HCT116 (cell line): ENCODE measurements around the gene IRGM. TPM values are rescaled to one million over a fixed set of nuclear protein-coding genes. Genes with fewer than 3 reads are reported as not detected.
A peak's percentile ranks its signal among the peaks of the same experiment; 100 is the strongest.
"Not testable (repeated sequence)": the region's sequence is repeated elsewhere in the genome, so short reads cannot be mapped to it uniquely, and the experiment has no call there.

Experiments
- ATAC-seq: fragments of 200-7000 bp; cut with Tn5 transposase; 2 replicates; pipeline ENCODE4 v1.9.1; 2020; ENCODE audit warnings: mild to moderate bottlenecking, moderate library complexity
- Bru-seq: library from RNA; stranded (reverse); fragments of 400-500 nt; gene quantifications from one replicate; lab custom pipeline; 2021; lab: Mats Ljungman, UMichigan
- BruChase-seq, 2 experiments: library from RNA; stranded (reverse); fragments of 400-500 nt; gene quantifications; one replicate each; lab custom pipeline; 2021; lab: Mats Ljungman, UMichigan
- BruUV-seq: library from RNA; stranded (reverse); fragments of 400-500 nt; replicated peaks from 2 replicates; lab custom pipeline; 2021; lab: Mats Ljungman, UMichigan
- CTCF ChIA-PET: fragments of 300-600 bp; sonication (Branson Sonifier 250); formaldehyde crosslinking; loops from one replicate; lab custom pipeline; 2021; ENCODE audit warnings: antibody characterized with exemption; lab: Charles Lee
- POLR2A ChIA-PET: fragments of 300-600, 350-600 bp; sonication (Branson Sonifier 250); formaldehyde crosslinking; loops from one replicate; lab custom pipeline; 2021; ENCODE audit warnings: antibody characterized with exemption; lab: Charles Lee
- RAD21 ChIA-PET, 2 experiments: fragments of 300-600 bp; sonication (Branson Sonifier 250); formaldehyde crosslinking; loops; one replicate each; lab custom pipeline; 2023; ENCODE audit warnings: low total read pairs in 2 of 2; ENCODE audit not compliant: uncharacterized antibody in 2 of 2, unreplicated experiment in 2 of 2, low non-redundant PET in 1 of 2; lab: Charles Lee
- DNase-seq: peaks from one replicate; pipeline ENCODE4 v3.0.0-alpha.2; 2010; ENCODE audit warnings: low read depth, low spot score
- H2AFZ ChIP-seq: fragments of 200-600 bp; shearing (Covaris generic), sonication (generic); 2 replicates; pipeline ENCODE4 v1.6.1; 2017; ENCODE audit warnings: low read depth, mixed run types, mixed read lengths, antibody characterized with exemption, low read length; ENCODE audit not compliant: poor library complexity, severe bottlenecking
- H3K27ac ChIP-seq: 2 replicates; pipeline ENCODE4 v1.5.1; 2012; ENCODE audit warnings: low read depth, low read length
- H3K27me3 ChIP-seq: fragments of 200-600 bp; sonication (generic); 2 replicates; pipeline ENCODE4 v1.6.1; 2016; ENCODE audit warnings: mixed run types, low read length, mixed read lengths; ENCODE audit not compliant: insufficient read depth
- H3K36me3 ChIP-seq, 2 experiments: fragments of 200-500 bp in 1 of 2; fragments of 200-600 bp in 1 of 2; sonication (Bioruptor generic) in 1 of 2; sonication (generic) in 1 of 2; 2 replicates each; pipeline versions ENCODE4 v1.5.1 to v1.6.1; 2014 to 2016; ENCODE audit warnings: low read length in 2 of 2, inconsistent platforms in 1 of 2, mixed read lengths in 1 of 2, mixed run types in 1 of 2; ENCODE audit not compliant: insufficient read depth in 2 of 2, control insufficient read depth in 1 of 2
- H3K4me1 ChIP-seq, 2 experiments: fragments of 200-600 bp in 1 of 2; sonication (generic) in 1 of 2; 2 replicates each; pipeline versions ENCODE4 v1.5.1 to v1.6.1; 2012 to 2017; ENCODE audit warnings: low read length in 2 of 2, inconsistent platforms in 1 of 2, mild to moderate bottlenecking in 1 of 2, mixed read lengths in 1 of 2, mixed run types in 1 of 2, moderate library complexity in 1 of 2; ENCODE audit not compliant: insufficient read depth in 2 of 2, control insufficient read depth in 1 of 2
- H3K4me2 ChIP-seq: fragments of 200-600 bp; sonication (generic); 2 replicates; pipeline ENCODE4 v1.6.1; 2017; ENCODE audit warnings: mixed run types, low read length, mixed read lengths
- H3K4me3 ChIP-seq, 2 experiments: fragments of 200-600 bp in 1 of 2; sonication (generic) in 1 of 2; replicated peaks in 1 of 2; 2 replicates each; pipeline ENCODE4 v1.5.1; 2011 to 2016; ENCODE audit warnings: low read length in 2 of 2, control low read depth in 1 of 2, low read depth in 1 of 2, mild to moderate bottlenecking in 1 of 2, mixed read lengths in 1 of 2, mixed run types in 1 of 2
- H3K79me2 ChIP-seq: fragments of 200-600 bp; sonication (generic); 2 replicates; pipeline ENCODE4 v1.6.1; 2017; ENCODE audit warnings: mild to moderate bottlenecking, mixed run types, low read length, moderate library complexity, mixed read lengths; ENCODE audit not compliant: insufficient read depth
- H3K9ac ChIP-seq: fragments of 200-600 bp; sonication (generic); 2 replicates; pipeline ENCODE4 v1.6.1; 2016; ENCODE audit warnings: low read length, mixed read lengths
- H3K9me2 ChIP-seq: fragments of 200-600 bp; sonication (generic), shearing (Covaris generic); 2 replicates; pipeline ENCODE4 v1.6.1; 2017; ENCODE audit warnings: mixed run types, mild to moderate bottlenecking, moderate library complexity; ENCODE audit not compliant: insufficient read depth
- H3K9me3 ChIP-seq, 2 experiments: fragments of 200-500 bp in 1 of 2; fragments of 200-600 bp in 1 of 2; sonication (Bioruptor generic) in 1 of 2; sonication (generic) in 1 of 2; 2 replicates each; pipeline ENCODE4 v1.6.1; 2014 to 2017; ENCODE audit warnings: low read length in 2 of 2, mixed read lengths in 2 of 2, inconsistent platforms in 1 of 2, low read depth in 1 of 2, mild to moderate bottlenecking in 1 of 2, mixed run types in 1 of 2, moderate library complexity in 1 of 2; ENCODE audit not compliant: control insufficient read depth in 1 of 2, insufficient read depth in 1 of 2
- H4K20me1 ChIP-seq: fragments of 200-600 bp; sonication (generic), shearing (Covaris generic); 2 replicates; pipeline ENCODE4 v1.6.1; 2017; ENCODE audit warnings: mixed run types, mild to moderate bottlenecking, moderate library complexity; ENCODE audit not compliant: insufficient read depth
- CEBPB ChIP-seq: IDR thresholded peaks from 2 replicates; pipeline ENCODE4 v1.6.1; 2012; ENCODE audit warnings: low read depth
- EZH2phosphoT487 ChIP-seq: fragments of 200-600 bp; IDR thresholded peaks from 2 replicates; pipeline ENCODE4 v1.6.1; 2018; ENCODE audit warnings: antibody characterized with exemption, borderline replicate concordance
- SRF ChIP-seq: IDR thresholded peaks from 2 replicates; pipeline ENCODE4 v1.6.1; 2012; ENCODE audit warnings: low read depth
- YY1 ChIP-seq: IDR thresholded peaks from 2 replicates; pipeline ENCODE4 v1.6.1; 2011; ENCODE audit warnings: low read length, low read depth, moderate library complexity, mild to moderate bottlenecking; ENCODE audit not compliant: insufficient replicate concordance; ENCODE audit errors: extremely low read depth
- ZBTB33 ChIP-seq: IDR thresholded peaks from 2 replicates; pipeline ENCODE4 v1.6.1; 2011; ENCODE audit warnings: mild to moderate bottlenecking, low read length, moderate library complexity; ENCODE audit not compliant: insufficient replicate concordance; ENCODE audit errors: extremely low read depth
- intact Hi-C: fragments of 100-400 bp; cut with micrococcal nuclease; formaldehyde crosslinking; loops from 2 replicates; pipeline ENCODE4 v1.10.0; 2022
- long read RNA-seq: library from polyadenylated mRNA; unstranded; transcript quantifications from one replicate; pipeline ENCODE4 v2.0.0, GENCODE V29; 2021; ENCODE audit not compliant: unreplicated experiment
- polyA plus RNA-seq: library from polyadenylated mRNA; unstranded; fragments of >200 nt; gene quantifications from 2 replicates; pipeline ENCODE4 v1.2.1, GENCODE V29; 2012; ENCODE audit warnings: missing spikeins
- total RNA-seq: library from RNA; stranded (reverse); gene quantifications from one replicate; pipeline ENCODE4 v1.2.1, GENCODE V29; 2021; ENCODE audit not compliant: unreplicated experiment
- TF ChIP-seq, protein P1 (sequence below): IDR thresholded peaks from 2 replicates; pipeline ENCODE4 v1.6.1; 2012; ENCODE audit warnings: low read depth

The IRGM gene, protein sequence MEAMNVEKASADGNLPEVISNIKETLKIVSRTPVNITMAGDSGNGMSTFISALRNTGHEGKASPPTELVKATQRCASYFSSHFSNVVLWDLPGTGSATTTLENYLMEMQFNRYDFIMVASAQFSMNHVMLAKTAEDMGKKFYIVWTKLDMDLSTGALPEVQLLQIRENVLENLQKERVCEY
- not detected for total RNA-seq
- polyA plus RNA-seq, result 0.14 and 0.33 TPM in 2 replicates
- Bru-seq, nascent RNA, result percentile 26 among the genes with signal in this experiment
- percentile 14 among the genes with signal in this experiment for BruChase-seq, experiment 1, labeled RNA remaining after a 6-hour chase
- BruChase-seq, experiment 2, labeled RNA remaining after a 2-hour chase, result percentile 27 among the genes with signal in this experiment
- long read RNA-seq, result 0 reads

DNA sequence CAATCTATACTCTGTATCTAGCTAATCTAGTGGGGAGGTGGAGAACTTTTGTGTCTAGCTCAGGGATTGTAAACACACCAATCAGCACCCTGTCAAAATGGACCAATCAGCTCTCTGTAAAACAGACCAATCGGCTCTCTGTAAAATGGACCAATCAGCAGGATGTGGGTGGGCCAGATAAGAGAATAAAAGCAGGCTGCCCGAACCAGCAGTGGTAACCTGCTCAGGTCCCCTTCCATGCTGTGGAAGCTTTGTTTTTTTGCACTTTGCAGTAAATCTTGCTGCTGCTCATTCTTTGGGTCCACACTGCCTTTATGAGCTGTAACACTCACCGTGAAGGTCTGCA lies at the start of gene IRGM:
Gene IRGM (plus strand): TSS at position 214 of the 346 bp plus-strand sequence. CDS start 1,603 bp downstream, outside the sequence.
- H2AFZ ChIP-seq, result peak within 1 kb of the TSS; percentile 84
- POLR2A ChIA-PET, H3K4me3 ChIP-seq: not testable (repeated sequence)

DNA sequence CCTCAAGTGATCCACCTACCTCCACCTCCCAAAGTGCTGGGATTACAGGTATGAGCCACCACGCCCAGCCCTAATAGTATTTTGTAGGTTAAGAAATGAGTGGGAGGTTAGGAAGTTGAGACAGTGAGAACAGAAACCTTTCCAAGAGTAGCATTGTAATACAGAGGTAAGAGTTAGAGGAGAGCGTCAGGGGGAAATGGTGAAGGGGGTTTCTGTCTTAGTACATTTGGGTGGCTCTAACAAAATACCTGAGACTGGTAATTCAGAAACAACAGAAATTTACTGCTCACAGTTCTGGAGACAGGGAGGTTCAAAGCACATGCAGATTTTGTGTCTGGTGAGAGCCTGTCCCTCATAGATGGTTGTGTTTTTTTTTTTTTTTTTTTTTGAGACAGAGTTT lies 48.9 kb upstream of the IRGM start:
- H3K27ac ChIP-seq, result no peak overlapping the region
- TF ChIP-seq ZBTB33 (no peak), CEBPB (no peak), SRF (no peak), YY1 (no peak), EZH2phosphoT487 (no peak)
- TF ChIP-seq, protein P1, sequence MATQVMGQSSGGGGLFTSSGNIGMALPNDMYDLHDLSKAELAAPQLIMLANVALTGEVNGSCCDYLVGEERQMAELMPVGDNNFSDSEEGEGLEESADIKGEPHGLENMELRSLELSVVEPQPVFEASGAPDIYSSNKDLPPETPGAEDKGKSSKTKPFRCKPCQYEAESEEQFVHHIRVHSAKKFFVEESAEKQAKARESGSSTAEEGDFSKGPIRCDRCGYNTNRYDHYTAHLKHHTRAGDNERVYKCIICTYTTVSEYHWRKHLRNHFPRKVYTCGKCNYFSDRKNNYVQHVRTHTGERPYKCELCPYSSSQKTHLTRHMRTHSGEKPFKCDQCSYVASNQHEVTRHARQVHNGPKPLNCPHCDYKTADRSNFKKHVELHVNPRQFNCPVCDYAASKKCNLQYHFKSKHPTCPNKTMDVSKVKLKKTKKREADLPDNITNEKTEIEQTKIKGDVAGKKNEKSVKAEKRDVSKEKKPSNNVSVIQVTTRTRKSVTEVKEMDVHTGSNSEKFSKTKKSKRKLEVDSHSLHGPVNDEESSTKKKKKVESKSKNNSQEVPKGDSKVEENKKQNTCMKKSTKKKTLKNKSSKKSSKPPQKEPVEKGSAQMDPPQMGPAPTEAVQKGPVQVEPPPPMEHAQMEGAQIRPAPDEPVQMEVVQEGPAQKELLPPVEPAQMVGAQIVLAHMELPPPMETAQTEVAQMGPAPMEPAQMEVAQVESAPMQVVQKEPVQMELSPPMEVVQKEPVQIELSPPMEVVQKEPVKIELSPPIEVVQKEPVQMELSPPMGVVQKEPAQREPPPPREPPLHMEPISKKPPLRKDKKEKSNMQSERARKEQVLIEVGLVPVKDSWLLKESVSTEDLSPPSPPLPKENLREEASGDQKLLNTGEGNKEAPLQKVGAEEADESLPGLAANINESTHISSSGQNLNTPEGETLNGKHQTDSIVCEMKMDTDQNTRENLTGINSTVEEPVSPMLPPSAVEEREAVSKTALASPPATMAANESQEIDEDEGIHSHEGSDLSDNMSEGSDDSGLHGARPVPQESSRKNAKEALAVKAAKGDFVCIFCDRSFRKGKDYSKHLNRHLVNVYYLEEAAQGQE, result no peak
- TF ChIP-seq, all 23 proteins: peak for 0
- no peak for DNase-seq
- H3K4me3 ChIP-seq, result no peak overlapping the region
- no peaks in the 10 kb centered on the region for H3K9me3 ChIP-seq
- H3K79me2 ChIP-seq, result peaks cover 6% of the 10 kb centered on the region; the same call in 1 of the 2 replicates
- ChIA-PET CTCF (no interaction called here), RAD21 (no interaction called here), POLR2A (no interaction called here)
- H4K20me1 ChIP-seq, result no peaks in the 10 kb centered on the region
- no peaks in the 10 kb centered on the region for H3K27me3 ChIP-seq
- no peaks in the 10 kb centered on the region for H3K9me2 ChIP-seq
- H3K4me2 ChIP-seq, result no peak overlapping the region
- no TSS peak for BruUV-seq
- H3K36me3 ChIP-seq, result peaks cover 0 to 11% of the 10 kb centered on the region in 2 experiments; a peak in 1 of 4 replicates
- peaks cover 0 to 14% of the 10 kb centered on the region in 2 experiments; a peak in 2 of 4 replicates for H3K4me1 ChIP-seq
- no peak for ATAC-seq
- H2AFZ ChIP-seq, result no peak overlapping the region
- no peak overlapping the region for H3K9ac ChIP-seq
- intact Hi-C loops, result no loop called here

More for the DNA sequence above, at the start of gene IRGM:
- intact Hi-C loops, result loop anchor here (2.0 to 5.0 kb wide), 2 partner anchors 145 to 189 kb away; partner anchors contain the start of gene RBM22
- not testable (repeated sequence) for H3K9me3 ChIP-seq, H3K9ac ChIP-seq, ATAC-seq, H3K27me3 ChIP-seq, H3K36me3 ChIP-seq, H4K20me1 ChIP-seq, H3K79me2 ChIP-seq, H3K9me2 ChIP-seq, H3K27ac ChIP-seq, DNase-seq, H3K4me1 ChIP-seq, BruUV-seq, H3K4me2 ChIP-seq
- ChIA-PET RAD21 (interaction anchor here (1.1 to 1.6 kb wide), 3 partner anchors 146 to 286 kb away, joined by 3 to 5 read pairs (median 3); partner anchors contain the start of gene RBM22 (in 1 of the 2)), CTCF (interaction anchor here (0.7 to 2.6 kb wide), 5 partner anchors 41 to 387 kb away, joined by 3 to 26 read pairs (median 4); partner anchors contain the start of gene RBM22)
